Left hindlimb (tissue), 1 donor: ENCODE data around the gene NCBP1.
A peak's percentile ranks its signal among the peaks of the same experiment; 100 is the strongest.
"Not testable (repeated sequence)": the region's sequence is repeated elsewhere in the genome, so short reads cannot be mapped to it uniquely, and the experiment has no call there.

Experiments
- DNase-seq: peaks from one replicate; pipeline ENCODE4 v3.0.0-alpha.2; 2018

Gene NCBP1, protein sequence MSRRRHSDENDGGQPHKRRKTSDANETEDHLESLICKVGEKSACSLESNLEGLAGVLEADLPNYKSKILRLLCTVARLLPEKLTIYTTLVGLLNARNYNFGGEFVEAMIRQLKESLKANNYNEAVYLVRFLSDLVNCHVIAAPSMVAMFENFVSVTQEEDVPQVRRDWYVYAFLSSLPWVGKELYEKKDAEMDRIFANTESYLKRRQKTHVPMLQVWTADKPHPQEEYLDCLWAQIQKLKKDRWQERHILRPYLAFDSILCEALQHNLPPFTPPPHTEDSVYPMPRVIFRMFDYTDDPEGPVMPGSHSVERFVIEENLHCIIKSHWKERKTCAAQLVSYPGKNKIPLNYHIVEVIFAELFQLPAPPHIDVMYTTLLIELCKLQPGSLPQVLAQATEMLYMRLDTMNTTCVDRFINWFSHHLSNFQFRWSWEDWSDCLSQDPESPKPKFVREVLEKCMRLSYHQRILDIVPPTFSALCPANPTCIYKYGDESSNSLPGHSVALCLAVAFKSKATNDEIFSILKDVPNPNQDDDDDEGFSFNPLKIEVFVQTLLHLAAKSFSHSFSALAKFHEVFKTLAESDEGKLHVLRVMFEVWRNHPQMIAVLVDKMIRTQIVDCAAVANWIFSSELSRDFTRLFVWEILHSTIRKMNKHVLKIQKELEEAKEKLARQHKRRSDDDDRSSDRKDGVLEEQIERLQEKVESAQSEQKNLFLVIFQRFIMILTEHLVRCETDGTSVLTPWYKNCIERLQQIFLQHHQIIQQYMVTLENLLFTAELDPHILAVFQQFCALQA

DNA sequence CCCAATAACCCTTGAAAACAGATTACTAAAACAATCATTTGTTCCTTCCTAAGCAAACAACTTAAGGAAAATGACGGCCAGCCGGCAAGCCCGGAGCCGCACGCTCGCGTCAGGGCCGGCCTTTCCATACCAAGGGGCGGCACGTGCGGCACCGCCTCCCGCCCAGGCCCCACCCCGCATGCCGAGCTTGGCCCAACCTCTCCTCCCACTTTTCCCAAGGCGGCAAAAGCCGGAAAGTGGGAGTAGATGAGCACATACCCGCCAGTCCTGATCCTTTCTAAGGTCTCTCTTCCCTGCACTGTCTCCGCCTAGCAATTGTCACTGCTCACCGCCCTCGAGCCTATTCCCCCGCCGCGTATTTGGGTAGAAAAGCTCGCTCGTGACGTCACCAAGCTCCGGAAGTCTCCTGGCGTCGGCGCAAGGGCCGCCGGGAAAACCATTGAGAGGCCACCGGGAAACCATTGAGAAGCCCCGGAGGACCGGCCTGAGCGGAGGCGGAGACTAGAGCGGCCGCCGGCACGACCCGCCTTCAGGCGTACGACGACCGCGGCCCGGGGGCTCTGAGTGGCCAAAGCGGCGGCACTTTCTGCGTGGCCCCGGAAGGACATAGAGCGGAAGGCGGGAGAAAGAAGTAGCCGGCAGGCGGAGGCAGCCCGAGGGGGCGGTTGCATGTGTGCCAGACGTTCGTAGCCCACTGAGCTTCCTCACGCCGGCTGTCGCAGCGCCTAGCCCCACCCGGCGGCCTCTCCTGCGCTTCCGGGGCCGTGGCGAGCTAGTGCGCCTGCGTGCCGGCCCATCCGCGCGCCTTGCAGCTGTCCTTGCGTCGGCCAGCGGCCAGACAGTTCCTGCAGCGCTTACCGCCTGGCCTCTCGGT, at the start of gene NCBP1, which contains the start of gene TSTD2:
TSS of gene NCBP1 (plus strand) at position 837 of the 874 bp plus-strand sequence. CDS start 61 bp downstream, outside the sequence.
TSS of gene TSTD2 (minus strand) at position 384 of the 874 bp plus-strand sequence. CDS start 5,806 bp downstream, outside the sequence.
- DNase-seq: peak; percentile 98

DNA sequence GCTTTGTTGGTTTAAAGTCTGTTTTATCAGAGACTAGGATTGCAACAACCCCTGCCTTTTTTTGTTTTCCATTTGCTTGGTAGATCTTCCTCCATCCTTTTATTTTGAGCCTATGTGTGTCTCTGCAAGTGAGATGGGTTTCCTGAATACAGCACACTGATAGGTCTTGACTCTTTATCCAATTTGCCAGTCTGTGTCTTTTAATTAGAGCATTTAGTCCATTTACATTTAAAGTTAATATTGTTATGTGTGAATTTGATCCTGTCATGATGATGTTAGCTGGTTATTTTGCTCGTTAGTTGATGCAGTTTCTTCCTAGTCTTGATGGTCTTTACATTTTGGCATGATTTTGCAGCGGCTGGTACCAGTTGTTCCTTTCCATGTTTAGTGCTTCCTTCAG, 48.8 kb upstream of the NCBP1 start:
- DNase-seq: not testable (repeated sequence)

DNA sequence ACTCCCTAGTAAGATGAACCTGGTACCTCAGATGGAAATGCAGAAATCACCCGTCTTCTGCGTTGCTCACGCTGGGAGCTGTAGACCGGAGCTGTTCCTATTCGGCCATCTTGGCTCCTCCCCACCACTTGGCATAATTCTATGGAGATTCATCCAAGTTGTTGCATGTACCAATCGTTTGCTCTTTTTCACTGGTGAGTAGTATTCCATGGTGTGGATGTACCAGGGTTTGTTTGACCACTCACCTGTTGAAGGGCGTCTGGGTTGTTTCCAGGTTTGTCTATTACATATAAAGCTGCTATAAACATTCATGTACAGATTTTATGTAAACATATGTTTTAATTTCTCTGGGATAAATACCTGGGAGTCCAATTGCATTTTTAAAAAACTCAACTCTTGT, 46.7 kb upstream of the NCBP1 start:
- not testable (repeated sequence) for DNase-seq

DNA sequence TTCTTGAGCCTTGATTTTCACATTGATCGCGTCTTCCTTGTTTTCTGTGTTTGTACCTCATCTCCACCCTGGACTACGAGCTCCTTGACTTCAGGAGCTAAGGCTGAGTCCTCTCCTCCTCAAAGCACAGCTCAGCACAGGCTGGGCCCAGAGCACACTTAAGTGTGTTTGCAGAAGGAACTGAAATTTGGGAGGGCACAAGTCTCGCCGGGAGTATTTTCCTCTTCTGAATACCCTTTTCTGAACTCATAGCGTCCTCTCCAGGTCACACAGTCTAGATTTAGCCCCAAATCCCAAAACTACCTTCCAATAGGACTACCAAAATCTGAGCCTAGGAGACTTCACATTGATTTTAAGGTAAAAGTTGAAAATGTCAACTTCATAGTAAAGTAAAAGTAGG, 42.1 kb upstream of the NCBP1 start:
- DNase-seq: no peak

DNA sequence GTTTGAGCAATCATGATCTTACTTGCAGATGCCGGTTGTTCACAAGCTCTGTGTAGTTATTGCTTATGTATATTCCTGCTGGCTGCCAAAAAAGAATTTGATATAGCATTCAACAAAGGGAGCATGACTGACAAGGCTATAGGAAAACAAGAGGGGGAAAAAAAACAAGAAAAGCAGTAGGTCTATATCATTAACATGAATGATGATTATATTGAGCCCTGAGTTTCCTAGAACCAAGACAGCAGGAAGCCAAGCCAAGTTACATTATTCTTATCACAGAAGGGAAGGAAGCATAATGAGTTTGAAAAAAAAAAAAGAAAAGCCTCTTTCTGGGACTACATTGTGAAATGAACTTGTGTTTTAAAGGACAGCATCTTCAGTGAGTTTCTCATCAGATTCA, 41.5 kb upstream of the NCBP1 start:
- no peak for DNase-seq

DNA sequence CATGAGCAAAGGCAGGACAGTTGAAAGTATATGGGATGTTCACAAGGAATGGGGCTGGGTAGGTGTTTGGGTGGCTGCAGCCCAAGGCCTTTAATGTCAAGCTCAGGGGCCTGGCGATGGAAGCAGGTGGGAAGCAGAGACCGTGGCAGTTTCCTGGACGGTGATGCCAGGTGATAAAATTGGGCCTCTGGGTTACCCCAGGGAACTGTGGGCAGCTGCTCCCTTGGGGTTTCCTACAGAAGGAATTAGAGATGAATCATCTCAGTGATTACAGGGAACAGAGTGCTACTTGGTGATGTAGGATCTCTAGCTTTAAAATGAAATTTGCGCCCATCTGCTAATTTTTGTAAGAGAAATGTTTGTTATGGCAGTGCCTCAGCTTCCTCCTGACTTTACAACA, 39.7 kb upstream of the NCBP1 start:
- no peak for DNase-seq

DNA sequence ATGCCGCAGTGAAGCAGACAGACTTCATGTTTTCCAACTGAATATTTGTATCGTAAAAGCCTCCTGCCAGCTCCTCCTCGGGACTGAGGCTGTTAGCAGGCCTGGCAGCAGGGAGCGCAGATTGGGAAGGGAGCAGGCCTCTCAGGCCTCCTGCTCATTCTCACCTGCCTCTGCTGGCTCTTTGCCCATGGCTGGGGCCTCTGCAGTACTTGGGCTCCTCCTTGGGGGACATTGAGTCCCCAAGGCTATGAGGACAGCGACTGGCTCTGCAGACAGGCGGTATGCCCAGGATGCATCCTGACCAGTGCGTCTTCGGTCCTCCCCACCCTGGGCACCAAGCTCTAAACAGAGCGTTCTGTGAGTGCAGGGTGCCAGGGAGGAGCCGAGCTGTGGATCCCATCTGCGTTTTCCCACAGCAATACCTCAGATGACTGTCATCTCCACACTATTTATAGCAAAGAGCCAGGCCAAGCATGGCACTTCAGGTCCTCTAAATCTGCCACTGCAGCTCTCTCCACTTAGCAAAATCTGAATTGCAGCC, 39.2 kb upstream of the NCBP1 start:
- DNase-seq: no peak

DNA sequence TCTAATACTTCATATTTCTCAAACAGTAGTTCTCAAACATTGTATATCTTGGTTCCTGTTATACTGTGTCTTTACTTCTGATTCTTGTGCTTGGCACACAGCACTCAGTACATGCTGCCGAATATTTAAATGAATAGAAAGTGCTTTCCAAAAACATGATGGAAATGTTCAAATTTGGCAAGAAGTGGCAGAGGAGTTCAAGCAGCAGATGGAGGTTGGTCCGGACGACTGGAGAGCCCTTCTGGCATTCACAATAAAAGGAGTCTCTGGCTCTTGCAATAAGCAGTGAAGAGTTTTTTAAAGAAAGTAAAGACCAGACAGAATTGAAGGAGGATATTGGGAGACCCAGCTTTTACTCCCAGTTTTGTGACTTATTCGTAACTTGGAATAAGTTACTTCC, 36.7 kb upstream of the NCBP1 start:
- no peak for DNase-seq

DNA sequence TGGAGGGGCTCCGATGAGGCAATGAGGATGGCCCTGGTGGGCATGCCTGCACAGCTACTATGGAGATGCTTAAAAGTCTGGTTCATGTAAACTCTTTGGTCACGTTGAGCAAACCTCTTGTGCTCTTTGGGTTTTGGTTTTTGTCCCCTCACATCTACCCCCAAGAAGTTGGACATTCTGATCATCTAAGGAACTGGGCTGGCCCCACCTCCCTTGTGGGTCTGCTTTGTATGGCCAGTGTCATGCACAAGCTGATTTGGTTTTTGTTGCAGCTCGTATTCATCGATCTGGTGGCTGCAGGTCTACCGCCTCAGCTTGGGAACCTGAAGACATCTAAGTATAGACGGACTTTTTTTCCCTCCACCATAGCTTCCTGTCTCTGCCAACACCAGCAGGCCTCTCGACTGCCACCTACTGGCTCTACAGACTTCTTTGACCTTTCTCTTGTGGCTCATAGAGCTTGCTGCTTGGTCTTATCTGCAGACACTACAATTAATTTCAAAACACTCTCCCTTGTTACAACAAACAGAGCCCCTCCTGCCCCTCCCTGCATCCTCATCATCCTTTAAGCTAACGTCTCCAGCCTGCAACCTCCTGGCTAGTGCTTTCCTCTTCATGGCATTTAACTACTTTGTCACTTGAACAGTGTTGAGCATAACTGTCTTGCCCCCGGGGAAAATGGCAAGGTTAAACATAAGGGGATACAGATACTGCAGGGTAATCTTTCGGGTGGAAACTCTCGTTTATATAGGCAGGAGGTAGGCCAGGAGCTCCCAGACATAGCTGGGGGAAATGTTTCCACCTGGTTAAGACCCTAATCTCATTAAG, 34.9 kb upstream of the NCBP1 start:
- peak; percentile 65 for DNase-seq

DNA sequence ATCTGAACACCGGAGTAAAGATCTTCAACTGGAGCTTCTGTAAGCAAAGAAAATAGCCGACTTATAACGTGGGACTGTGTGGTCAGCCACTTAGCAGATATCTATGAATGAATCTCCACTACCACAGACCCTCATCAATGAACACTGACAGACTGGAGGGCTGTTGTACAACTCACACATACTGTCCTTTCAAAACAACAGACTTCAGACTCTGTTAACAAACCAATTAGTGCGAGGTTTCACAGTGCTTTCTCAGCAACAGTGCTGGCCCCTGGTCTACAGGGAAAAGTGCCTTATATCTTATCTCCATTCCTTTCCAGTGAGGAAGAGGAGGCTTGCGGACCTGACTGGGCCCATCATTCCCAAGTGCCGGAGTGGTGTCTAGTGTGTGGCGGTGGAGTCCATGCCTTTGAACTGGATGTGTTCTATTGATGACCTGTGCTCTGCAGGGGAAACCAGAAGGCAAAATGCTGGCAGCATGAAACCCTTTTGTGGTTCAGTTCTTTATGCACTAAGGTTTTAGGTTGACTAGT, 34.2 kb upstream of the NCBP1 start:
- DNase-seq: no peak

DNA sequence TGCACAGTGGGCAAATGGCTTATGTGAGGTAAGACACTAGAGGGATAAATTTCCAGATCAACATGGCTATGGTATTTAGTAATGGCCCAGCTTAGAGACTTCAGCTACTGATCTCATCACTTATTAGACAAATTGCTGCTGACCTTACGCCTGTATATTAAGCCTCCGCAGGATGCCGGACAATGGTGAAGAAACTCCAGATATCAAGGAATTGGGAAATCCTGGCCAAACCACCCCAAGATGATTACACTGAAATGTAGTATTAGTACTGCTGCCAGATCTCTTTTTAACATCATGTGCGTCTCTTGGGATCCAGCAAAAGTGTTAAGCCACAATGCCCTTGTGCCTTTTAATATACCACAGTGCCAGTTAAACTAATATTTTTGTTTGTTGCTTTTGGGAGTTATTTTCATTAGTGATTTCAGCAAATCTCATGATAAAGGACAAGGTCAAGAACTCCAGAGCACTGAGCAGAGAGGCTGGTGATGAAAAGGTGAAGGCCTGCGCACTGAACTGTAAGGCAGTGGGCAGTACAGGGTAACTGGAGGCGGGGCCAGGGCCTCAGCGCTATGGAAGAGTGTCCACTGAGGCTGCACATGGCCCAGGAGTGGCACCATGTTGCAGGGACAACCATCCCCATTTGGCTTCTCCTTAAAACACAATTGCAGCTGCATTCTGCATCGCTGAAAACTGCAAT, 32.9 kb upstream of the NCBP1 start:
- DNase-seq: no peak

DNA sequence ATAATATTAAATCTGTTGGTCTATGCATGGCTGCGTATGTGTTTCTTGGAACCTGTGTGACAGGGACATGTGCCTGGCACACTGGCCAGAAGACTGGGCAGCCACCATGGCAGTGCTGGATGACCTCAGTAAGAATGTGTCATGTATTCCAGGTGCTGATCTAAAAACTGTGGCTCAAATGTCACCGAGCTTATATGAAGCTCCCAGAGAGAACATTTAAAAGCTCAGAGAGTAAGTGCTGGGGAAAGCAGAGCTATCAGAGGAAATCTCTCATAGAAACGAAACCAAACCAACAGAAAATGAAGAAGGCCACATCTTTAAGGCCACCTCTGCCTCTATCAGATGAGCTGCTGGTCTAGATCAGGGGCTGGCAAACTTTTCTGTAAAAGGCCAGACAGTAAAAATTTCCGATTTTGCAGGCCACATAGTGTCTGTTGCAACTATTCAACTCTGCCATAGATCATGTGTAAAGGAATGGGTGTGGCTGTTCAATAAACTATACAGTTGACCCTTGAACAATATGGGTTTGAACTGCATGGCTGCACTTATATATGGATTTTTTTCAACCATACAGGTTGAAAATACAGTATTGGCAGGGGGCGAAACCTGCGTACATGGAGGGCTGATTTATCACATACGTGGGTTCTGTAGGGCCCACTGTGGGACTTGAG, 32.3 kb upstream of the NCBP1 start:
- DNase-seq: no peak

DNA sequence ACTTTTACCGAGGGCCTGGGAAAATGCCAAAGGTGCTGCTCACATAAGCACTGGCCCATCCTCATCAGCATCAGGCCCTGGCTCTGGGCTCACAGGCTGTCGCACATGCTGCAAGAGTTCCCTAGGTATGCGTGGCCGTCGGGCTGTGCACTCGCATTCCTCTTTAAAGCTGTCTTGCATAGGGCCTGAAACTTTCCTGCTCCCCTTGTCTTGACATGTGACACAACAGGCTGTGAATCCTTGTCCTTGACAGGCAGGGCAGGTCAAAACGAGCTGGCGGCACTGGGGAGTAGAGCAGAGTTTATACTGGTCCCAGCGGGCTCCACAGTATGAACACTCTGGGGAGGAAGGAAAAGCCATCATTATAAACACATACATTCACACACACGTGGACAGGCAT, 31.2 kb upstream of the NCBP1 start:
- no peak for DNase-seq

DNA sequence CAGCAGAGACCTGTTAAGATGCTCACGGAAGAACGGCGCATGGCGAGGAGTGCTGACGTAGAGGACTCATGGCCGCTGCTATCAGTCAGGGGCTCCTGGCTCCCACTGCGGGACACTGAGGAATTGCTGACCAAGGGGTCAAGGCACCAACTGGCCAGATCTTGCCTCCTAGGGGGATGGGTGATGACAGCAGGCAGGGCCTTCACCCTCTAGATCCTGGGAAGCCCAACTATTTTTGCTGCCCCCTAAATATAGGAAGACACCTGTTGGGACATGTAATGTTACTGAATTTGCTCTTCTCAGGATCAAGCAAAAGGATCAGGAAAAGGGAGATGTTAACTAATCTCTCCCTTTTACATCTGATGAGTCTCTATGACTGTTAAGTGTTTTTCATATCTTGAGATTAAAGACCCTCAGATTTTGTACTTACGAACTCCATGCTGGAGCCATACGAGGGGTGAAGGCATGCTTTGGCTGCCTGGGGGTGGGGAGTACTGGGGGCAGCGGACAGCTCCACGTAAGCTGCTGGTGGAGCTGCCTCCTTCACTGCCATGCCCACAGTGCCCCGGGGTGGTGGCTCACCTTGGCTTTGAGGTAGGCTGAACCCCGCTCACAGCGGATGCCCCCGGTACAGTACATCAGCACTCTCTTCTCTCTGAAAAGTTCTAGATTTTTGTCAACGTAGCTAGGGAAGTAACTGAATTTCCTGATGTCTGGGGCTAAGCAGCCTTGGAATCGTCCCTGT, 28.5 kb upstream of the NCBP1 start:
- no peak for DNase-seq

DNA sequence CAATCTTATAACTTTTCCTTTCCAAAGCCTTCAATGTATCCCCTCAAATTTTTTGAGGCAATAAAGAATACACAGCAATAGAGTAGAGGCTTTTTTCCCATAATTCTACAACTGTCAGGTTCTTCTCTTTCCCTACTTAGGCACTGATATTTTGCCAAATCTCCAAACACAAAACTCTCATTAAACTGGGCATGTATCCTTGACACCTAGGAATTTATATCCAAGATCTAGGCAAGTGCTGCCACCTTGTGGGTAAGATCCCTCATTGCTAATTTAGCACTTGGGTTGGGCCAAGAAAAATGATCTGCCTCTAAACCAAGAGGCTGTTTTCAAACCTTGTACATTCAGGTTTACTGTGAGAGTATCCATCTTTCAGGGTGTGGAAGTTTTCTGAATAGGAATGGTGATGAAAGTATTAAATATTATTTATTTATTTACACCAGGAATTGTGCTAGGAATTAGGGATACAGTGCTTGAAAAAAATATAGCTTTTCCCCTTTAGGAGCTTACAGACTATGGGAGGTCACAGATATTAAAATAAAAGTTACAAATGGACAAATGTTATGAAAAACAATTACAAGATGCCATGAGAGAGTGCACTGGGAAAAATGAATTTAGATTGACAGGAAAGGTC, 18.1 kb upstream of the NCBP1 start:
- no peak for DNase-seq

DNA sequence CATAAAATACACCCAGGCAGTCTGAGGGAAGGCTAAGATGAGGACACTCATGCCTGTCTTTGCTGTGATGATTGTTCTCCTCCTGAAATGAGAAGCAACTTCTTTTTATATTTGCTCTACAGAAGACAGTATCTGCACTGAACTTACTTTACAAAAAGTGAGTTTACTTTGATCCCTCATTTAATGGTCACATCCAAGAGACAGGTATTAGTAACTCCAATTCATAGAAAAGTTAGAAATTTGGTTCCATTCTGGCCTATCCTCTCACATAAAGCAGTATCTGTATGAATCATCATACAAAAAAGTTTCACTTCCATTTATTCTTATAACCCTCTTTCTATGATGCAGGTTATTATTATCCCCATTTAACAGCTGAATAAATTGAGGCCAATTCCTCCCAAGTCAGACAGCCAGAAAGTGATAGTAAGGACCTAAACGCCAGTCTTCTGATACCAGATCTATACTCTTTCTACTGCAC, 15.6 kb upstream of the NCBP1 start:
- no peak for DNase-seq

DNA sequence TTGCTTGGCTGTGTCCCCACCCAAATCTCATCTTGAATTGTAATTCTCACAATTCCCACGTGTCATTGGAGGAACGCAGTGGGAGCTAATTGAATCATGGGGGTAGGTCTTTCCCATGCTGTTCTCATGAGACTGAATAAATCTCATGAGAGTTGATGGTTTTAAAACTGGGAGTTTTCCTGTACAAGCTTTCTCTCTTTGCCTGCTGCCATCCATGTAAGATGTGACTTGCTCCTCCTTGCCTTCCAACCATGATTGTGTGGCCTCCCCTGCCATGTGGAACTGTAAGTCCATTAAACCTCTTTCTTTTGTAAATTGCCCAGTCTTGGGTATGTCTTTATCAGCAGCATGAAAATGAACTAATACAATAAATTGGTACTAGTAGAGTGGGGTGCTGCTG, 13.6 kb upstream of the NCBP1 start:
- not testable (repeated sequence) for DNase-seq

DNA sequence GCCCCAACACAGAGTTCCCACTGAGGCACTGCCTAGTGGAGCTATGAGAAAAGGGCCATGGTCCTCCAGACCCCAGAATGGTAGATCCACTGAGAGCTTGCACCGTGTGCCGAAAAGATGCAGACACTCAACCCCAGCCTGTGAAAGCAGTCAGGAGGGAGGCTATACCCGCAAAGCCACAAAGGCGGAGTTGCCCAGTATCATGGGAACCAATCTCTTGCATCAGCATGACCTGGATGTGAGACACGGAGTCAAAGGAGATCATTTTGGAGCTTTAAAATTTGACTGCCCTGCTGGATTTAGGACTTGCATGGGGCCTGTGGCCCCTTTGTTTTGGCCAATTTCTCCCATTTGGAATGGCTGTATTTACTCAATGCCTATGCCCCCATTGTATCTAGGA, 11.1 kb upstream of the NCBP1 start:
- not testable (repeated sequence) for DNase-seq

DNA sequence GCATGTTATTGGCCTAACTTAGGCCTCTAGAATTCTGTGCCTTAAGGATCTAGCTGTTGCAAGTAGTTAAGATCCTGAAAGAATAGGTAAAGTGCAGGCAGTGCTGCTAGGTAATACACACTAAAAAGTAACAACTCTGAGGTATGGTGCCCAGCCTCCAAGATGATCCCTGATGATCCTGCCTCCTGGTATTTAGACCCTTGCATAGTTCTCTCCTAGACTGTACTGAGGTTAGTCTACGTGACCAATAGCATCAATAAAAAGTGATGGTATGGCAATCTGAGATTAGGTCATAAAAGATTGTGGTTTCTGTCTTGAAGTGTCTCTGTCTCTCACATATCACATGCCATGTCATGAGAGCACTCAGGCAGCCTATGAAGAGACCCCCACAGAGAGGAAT, 9.7 kb upstream of the NCBP1 start:
- no peak for DNase-seq
